ENCODE results near the gene VIM.

DNA sequence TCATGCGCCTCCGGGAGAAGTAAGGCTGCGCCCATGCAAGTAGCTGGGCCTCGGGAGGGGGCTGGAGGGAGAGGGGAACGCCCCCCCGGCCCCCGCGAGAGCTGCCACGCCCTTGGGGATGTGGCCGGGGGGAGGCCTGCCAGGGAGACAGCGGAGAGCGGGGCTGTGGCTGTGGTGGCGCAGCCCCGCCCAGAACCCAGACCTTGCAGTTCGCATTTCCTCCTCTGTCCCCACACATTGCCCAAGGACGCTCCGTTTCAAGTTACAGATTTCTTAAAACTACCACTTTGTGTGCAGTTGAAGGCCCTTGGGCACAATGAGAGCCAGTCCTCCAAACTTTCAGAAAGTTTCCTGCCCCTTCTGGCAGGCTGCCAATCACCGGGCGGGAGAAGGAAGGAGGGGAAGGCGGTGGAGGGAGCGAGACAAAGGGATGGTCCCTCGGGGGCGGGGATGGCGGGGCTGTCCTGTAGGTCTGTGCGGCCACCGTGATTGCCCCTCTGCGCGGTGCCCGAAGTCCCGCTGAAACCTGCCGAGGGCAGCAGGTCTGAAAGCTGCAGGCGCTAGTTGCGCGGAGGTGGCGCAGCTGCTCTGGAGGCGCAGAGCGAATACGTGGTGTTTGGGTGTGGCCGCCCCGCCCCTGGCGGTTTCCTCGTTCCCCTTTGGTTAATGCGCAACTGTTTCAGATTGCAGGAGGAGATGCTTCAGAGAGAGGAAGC lies 2.1 kb downstream of the VIM start:
- TF ChIP-seq CTCF (IDR thresholded peaks at IDR 0.05) (no peak), POLR2A (IDR thresholded peaks at IDR 0.05) (peak; percentile 36)

All from right lobe of liver (tissue), 4 donors.